NCI-H82 treated with DMSO at 0.1 percent for 48 hours (cell line): ENCODE results near the gene GATA6.

ENCODE experiments used
- DNase-seq: peaks from one replicate; lab custom pipeline; 2025; ENCODE audit not compliant: unreplicated experiment; lab: John Stamatoyannopoulos, UW

The GATA6 gene

DNA sequence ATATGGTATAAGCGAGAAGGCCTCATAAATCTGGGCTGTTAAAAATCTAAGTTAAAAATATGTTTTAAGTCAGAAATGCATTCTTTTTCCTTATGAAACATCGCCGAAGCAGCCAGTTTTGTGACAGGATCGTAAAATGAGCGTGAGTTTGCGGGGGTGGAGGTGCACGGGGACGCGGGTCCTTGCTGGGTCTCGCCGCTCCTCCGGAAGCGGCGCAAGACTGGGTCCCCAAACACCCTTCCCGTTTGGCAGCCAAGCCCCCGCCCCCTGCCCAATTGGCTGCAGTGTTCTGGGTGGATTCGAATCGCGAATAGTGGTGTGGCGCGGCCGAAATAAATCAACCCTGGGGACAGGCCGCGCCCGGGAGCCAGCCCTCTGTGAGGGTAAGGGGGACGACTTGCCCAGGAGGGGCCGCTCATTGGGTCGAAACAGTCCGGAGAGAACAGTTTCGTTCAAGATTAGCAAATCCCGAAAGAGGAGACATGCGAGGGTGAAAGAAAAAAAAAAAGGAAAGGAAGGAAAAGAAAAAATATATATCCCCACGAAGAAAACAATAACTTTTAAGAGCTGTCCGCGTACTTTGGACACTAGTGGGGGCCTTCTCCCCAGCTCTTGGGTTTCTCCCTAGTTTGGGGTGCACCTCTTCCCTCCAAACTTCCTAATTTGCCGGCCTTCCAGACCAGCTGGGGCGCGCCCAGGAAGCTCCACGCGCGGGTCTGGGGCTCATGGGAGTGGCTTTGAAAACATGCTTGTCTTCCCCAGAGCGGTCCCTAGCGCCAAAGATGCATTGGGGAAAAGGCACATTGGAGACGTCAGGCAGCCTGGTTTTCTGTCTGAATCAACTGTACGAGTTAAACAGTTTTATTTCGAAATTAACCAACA, 3.1 kb upstream of the GATA6 start:
- DNase-seq, result no peak

DNA sequence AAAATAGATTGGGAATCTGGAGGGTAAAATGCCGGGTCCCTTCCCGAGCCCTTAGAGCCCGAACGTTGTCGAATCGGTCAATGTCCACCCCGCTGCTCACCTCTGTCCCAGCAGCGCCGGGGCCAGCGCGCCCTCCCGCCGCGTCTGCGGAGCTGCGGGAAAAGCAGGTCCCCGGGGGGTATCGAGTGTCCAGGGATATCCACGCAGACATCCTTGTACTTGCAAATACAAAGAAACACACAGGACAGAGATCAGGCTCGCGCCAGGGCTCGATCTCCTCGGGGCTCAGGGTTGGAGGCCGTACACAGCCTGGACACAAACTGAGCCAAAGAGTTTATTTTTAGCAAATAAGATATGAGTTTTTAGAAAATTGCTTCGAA, 2.3 kb upstream of the GATA6 start:
- no peak for DNase-seq

DNA sequence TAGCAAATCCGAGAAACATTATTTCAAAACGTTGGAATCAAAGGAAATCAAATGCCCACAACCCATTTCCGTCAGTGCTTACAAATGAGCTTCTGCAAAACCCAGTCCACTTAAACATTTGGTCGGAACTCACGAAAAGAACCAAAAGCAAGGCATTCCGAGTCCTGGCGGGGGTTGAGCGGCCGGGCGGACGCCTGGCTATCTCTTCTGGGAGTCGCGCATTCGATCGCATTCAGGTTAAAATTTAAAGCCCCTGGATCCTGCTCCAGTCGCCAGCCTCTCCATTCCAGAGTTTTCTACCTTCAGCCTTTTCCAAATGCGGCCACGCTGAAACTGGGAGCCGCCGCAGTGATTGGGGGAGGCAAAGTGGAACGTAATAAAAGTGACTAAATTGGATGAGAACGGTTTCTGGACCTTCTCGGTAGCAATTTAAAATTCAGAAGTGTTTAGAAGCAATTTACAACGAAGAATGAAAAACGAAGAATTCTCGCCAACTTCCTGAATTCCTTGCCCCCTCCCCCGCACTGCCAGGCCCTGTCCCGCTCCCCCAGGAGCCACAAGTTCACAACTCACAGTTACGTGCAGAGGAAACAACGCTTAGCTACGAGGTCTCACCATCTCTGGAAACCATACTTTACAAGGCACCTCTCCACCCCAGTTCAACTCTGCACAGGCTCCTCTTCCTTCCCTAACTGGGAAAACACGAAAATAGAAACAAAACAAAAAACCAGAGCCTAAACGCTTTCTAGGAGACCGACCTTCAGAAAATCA, 1.7 kb upstream of the GATA6 start:
- DNase-seq, result no peak

DNA sequence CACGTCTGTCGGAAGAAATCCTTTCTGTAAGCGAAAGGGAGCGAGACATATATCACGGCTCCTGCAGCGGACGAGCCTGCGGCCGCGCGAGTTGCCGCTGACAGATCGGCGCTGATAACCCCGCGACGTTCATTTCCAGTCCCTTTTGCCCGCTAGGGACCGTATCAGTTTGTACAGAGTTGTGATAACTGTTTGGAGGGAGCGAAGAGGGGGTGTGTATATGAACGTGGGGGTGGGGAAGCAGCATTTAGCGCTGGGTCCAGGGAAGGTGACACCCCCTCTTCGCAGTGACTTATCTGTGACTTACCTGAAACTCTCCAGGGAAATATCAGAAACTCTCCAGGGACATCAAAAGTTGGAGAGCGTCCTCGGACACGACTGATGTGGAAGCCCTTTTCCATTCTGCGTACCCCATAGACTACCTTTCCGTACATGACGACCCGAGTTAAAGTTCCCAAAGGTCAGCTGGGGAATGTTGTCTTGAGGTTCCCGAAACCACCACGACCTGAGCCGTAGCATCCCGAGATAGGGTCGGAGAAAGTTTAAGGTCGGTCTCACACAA, 948 bp upstream of the GATA6 start:
- no peak for DNase-seq

DNA sequence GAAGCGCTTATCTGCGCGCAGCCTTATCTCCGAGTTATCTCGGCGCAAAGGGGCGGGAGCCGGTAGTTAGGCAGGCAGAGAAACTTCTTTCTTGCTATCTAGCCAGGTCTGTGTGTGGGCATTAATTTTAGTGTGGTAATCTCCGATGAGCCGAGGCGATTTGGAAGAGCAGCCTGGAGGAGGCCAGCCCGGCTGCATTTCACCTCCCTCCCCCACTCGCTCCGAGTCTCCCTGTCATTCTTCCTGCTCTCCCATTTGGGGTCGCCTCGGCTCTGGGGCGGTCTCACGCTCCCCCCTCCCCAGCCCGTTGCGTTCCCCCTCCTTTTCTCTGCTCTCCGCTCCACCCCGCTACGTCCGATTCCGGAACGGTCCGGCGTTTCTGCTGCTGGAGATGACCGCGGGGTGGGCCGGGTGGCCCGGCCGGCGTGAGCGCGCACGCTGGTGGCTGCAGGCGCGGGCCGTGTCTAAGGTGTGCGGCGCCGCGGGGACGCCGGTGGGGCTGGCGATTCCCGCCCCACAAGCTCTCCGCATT, 566 bp downstream of the GATA6 start:
- no peak for DNase-seq

DNA sequence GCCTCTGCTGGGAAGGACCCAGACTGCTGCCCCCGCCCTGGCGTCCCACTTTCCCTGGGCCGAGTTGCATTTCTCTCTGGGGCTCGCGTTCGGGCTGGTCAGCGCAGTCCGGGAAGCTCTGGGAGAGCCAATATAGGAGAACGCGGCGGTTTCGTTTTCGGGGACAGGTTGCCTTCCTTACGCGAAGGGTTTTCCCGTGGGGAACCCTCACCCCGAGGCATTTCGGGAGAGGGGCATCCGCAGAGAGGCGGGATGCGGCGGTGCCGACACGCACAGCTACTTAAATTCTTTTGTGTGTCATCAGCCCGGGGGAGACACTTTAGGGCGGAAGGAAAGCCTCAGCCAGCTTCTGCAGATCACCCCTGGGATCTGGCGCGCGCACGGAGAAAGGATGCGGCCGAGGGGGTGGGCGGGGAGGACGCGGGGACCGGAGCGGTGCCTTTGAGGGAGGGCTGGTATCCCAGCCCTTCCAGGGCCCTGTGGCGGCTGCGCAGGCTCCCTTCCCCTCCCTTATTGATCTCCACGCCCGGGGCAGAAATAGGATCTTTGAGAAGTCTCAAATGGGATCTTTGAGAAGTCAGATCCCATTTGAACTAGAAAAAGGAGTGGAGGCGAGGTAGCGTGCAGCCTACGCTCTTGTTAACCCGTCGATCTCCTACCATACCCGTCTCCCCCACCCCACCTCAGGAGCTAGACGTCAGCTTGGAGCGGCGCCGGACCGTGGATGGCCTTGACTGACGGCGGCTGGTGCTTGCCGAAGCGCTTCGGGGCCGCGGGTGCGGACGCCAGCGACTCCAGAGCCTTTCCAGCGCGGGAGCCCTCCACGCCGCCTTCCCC, 1.2 kb downstream of the GATA6 start:
- DNase-seq, result no peak

DNA sequence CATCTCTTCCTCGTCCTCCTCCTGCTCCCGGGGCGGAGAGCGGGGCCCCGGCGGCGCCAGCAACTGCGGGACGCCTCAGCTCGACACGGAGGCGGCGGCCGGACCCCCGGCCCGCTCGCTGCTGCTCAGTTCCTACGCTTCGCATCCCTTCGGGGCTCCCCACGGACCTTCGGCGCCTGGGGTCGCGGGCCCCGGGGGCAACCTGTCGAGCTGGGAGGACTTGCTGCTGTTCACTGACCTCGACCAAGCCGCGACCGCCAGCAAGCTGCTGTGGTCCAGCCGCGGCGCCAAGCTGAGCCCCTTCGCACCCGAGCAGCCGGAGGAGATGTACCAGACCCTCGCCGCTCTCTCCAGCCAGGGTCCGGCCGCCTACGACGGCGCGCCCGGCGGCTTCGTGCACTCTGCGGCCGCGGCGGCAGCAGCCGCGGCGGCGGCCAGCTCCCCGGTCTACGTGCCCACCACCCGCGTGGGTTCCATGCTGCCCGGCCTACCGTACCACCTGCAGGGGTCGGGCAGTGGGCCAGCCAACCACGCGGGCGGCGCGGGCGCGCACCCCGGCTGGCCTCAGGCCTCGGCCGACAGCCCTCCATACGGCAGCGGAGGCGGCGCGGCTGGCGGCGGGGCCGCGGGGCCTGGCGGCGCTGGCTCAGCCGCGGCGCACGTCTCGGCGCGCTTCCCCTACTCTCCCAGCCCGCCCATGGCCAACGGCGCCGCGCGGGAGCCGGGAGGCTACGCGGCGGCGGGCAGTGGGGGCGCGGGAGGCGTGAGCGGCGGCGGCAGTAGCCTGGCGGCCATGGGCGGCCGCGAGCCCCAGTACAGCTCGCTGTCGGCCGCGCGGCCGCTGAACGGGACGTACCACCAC, 2.1 kb downstream of the GATA6 start:
- DNase-seq, result no peak

DNA sequence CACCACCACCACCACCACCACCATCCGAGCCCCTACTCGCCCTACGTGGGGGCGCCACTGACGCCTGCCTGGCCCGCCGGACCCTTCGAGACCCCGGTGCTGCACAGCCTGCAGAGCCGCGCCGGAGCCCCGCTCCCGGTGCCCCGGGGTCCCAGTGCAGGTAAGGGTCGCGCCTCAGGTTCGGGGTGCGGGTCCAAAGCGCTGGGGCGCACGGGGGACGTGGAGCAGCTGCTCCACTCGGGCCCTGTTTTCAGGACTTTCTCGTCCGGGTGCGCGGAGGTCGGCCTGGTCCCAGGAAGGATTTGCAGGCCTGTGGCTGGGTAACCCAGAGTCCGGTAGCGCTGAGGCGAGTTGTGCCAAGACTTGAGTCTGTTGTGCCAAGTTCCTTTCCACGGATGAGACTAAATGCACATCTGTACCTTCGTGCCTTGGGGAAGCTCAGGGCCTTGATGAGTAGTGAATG, 2.8 kb downstream of the GATA6 start:
- no peak for DNase-seq

DNA sequence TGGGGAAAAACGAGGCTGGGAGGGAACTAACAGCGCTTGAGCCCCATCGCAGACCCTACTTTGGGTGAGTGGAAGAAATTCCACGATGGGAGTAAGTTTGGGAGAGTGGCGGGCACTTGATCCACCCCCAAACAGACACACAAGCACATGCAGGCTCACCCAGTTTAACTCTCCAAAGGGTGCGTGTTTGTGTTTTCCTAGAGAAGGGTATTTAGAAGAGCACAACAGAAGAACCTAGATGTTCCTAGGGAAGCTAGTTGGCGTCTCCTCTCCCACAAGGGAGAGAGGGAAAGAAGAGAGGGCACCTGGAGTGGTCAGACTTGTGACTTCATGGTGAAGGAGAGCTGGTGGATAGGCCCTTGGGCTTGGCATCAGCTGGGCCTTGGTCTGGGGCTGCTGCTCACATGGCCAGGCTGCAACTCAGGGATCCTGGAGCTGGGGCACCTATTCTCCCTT, 3.2 kb downstream of the GATA6 start:
- no peak for DNase-seq

DNA sequence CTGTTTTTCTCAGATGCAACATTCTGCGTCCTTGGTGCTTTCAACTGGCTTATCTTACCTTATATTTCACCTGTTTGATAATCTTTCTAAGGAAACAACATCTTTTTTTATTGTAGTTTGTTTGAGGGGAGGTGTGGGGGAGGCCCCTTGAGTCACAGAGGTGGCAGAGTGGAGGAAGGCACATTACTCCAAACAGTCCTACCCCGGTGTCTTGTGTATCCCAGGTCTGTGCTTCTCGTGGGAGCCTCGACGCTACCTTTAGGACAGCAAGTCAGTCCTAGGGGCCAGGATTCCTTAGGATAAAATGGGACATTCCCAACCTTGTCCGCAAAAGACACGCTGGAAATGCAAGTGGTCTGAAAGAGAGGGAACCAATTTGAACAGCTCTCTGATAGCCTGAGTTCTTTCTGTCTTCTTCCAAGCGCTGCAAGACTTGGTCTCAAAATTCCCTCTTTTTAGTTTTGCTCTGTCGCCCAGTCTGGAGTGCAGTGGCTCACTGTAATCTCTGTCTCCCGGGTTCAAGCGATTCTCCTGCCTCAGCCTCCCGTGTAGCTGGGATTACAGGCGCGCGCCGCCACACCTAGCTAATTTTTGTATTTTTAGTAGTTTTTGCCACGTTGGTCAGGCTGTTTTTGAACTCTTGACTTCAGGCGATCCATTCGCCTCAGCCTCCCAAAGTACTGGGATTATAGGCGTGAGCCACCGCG, 4.0 kb downstream of the GATA6 start:
- no peak for DNase-seq

DNA sequence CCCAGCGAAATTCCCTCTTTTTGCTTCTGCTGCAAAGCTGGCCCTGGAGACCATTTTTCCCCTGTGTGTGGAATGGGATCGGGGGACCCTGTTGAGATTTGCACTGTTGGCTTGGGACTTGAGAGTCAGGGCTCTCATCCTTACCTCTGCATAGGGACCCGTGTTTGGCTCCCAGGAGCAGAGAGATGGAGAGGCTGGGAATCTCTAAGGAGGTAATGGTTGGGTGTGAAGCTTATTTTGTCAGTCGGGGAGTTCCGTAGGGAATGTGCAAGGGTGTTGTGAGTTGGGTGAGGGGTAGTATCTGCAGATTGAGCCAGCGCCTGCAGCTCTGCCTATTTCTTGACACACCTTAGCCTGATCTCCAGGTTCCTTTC, 4.5 kb downstream of the GATA6 start:
- no peak for DNase-seq

DNA sequence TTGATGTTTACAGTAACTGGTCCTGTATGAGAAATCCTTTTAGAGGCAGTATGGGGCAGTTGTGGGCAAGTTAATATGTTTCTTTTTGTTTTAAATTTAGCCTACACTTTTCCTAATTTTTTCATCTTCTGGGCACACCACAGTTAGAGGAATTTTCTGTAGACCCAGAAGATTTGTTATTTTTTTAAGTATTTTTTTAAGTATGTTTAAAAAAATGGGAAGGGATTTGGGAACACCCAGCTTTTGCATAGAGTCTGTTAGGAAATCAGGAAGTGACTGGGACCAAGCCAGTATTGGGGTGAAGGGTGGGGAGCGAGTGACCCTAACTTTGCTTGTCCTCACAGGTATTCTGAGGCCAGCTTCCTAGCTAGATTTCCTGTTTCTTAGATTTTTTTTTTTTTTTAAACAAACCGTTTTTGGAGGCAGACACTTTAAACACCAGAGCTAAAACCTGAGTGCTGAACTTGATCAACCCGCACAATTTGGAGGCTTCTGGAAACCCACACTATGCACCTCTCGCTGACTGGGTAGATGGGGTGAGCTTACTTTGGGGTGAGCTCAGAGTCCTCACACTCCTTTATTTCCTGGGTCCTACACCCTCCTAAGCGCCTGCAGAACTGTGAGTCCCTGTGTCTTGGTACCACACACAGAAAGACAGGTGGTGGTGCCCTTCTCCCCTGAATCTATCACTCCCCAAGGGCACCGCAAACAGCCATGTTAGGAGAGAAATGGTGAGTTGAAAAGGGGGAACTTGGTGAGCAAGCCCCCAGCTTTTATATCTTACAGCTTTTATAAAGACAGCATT, 5.2 kb downstream of the GATA6 start:
- DNase-seq, result no peak

DNA sequence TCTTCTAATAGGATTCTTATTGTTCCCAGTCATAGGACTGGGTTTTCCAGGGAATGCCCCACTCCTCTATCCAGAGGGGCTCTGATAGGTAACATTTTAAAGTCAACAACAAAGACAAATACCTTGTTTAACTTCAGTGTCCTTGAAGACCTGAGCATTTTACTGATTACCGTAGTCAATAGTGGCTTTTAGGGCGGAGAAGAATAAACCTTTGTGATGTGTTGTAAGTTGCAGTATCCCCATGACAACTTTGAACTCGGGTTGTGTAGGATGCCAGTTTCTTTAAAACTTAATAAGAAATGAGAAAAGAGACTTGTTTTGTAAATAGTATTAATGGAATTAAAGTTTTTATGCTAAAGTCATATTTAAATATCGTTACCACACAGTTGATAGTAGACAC, 6.0 kb downstream of the GATA6 start:
- DNase-seq, result no peak

DNA sequence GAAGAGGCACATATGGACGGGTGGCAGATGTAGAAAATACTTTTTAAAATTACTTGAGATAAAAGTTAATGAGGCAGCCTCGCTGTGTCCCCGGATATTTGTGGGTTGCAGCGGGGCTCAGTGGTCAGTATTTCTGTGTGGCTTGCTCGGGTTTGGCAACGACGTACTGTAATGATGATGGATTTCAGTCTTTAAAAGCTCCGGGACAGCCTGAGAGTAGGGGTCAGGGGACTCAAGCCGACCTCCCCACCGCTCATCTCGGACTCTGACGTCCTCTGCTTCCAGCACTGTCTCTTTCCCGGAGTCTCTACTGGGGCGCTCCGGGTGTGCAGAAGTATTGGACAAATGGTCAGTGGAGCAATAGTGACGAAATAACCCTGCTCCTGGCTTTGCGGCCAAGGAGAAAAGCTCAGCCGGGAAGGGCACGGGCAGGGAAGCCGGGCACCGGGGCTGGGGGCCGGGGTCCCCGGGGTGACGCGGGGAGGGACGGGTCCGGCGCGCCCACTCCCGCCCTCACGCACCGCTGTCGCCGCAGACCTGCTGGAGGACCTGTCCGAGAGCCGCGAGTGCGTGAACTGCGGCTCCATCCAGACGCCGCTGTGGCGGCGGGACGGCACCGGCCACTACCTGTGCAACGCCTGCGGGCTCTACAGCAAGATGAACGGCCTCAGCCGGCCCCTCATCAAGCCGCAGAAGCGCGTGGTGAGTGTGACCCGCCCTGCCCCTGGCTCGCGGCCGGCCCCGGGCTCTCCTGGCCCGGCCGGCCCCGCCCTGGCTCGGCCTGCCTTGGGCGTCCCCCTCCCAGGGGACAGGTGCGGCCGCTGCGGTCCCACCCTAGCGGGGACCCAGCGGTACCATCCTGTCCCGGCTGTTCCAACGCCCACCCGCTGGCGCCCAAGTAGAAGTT, 7.3 kb downstream of the GATA6 start:
- no peak for DNase-seq

DNA sequence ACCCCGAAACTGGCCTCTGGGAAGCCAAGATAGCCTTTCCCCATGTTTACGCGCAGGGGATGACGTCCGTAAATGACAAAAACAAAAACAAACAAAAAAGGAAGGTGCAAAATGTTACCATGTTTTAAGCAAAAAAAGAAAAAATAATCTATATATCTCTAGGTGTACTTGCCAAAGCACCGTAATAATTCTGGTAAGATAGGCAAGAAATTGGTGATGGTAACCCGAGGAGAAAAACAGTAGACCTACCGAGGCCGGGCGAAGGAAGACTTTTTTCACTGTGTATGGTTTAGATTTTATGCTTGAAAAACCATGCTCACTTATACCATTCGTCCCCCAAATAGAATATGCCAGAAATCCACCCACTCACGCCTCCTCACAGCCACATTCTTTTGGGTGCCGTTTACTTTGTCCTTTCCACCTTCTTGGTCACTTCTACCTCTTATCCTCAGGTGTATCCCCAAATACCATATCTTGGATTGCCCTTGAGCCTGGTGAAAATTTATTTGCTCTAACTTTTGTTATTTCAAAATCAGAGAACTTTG, 8.0 kb downstream of the GATA6 start:
- DNase-seq, result no peak

DNA sequence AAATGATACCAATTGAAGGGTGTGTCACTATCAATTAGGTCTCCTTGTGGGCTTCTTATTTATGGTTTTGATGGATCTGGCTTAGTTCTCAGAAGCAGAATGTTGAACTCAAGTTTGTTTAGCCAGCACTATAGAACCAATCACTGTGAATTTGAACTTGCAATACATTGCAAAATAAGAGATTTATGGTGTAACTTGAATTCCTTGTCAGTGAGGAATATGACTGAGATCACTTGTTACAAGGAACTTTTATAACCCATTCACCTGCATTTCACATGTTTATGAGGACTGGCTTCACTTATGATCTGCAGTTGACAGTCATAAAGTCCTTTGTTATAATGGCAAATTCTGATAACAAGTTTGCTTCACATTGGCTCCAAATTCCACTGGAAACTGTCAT, 9.8 kb downstream of the GATA6 start:
- DNase-seq, result no peak

DNA sequence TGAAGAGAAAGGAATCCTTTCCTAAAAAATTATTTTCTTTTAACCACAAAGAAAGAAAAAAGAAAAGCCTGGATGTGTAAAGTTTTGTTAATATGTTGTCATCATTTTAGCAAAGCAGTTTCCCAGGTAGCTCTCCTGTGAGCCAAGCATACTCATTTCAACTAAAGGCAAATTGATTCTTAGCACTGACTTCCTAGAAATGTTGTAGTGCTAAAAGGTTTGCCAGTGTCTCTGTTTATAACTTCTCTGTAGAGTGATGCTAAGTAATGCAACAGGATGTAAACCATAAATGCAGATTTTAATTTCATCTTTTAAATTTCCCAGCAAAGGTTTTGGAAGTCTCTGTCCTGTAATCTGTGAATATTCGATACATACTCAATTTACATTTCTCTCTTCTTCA, 10.2 kb downstream of the GATA6 start:
- DNase-seq, result no peak
